IPS-18c (cell line): ENCODE data around the gene IL36A.

Experiments used
- H3K4me3 ChIP-seq: 2 replicates; pipeline ENCODE4 v1.7.0; 2013; ENCODE audit warnings: low read depth, mild to moderate bottlenecking, low read length, moderate library complexity; ENCODE audit not compliant: insufficient read depth
- H3K9me3 ChIP-seq: one replicate; pipeline ENCODE4 v1.6.1; 2013; ENCODE audit warnings: mild to moderate bottlenecking, low read length, moderate library complexity; ENCODE audit not compliant: control insufficient read depth, insufficient read depth

The IL36A gene

DNA sequence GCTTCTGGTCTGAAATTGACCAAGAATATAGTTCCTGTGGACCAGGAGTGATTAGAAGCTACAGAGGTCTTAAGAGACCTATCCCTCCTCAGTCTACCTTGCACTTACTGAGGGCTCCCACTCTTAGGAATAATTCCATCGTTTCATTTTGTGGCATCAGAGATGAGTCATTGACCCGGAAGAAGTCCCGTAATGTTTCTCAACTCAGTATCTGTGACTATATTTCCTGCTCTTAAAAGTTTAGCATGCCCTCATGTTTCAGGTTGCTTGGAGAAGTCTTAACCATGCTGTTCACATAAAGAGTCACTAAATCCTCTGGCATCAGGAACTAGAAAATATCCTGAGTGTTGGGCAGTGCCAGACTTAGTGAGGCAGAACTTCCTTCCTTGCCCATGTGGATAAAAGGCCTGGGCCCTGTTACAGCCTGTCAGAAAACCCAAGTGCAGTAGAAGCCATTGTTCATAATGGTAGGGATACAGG is at the start of gene IL36A:
IL36A (plus strand) TSS at position 430 of the 480 bp plus-strand sequence. CDS start 413 bp downstream, outside the sequence.
- H3K9me3 ChIP-seq: no peaks in the 10 kb centered on the region
- H3K4me3 ChIP-seq: no peak within 1 kb of the TSS

GRCh38 chr2:112957511-112957910 is 47.7 kb upstream of the IL36A start:
- Histone ChIP-seq H3K9me3 (no peaks in the 10 kb centered on the region), H3K4me3 (no peak overlapping the region)

- Histone ChIP-seq H3K4me3 (no peak overlapping the region), H3K9me3 (no peaks in the 10 kb centered on the region)
Measured at GRCh38 chr2:112958428-112959108, 46.7 kb upstream of the IL36A start.

GRCh38 chr2:112959109-112959812 is 46.0 kb upstream of the IL36A start:
- H3K9me3 ChIP-seq: no peaks in the 10 kb centered on the region
- no peak overlapping the region for H3K4me3 ChIP-seq

GRCh38 chr2:112960230-112960825 is 44.9 kb upstream of the IL36A start:
- Histone ChIP-seq H3K9me3 (no peaks in the 10 kb centered on the region), H3K4me3 (no peak overlapping the region)

- Histone ChIP-seq H3K4me3 (no peak overlapping the region), H3K9me3 (no peaks in the 10 kb centered on the region)
Measured at GRCh38 chr2:112962308-112963175, 42.7 kb upstream of the IL36A start.

- Histone ChIP-seq H3K4me3 (no peak overlapping the region), H3K9me3 (no peaks in the 10 kb centered on the region)
Measured at GRCh38 chr2:112967023-112967422, 38.2 kb upstream of the IL36A start.

DNA sequence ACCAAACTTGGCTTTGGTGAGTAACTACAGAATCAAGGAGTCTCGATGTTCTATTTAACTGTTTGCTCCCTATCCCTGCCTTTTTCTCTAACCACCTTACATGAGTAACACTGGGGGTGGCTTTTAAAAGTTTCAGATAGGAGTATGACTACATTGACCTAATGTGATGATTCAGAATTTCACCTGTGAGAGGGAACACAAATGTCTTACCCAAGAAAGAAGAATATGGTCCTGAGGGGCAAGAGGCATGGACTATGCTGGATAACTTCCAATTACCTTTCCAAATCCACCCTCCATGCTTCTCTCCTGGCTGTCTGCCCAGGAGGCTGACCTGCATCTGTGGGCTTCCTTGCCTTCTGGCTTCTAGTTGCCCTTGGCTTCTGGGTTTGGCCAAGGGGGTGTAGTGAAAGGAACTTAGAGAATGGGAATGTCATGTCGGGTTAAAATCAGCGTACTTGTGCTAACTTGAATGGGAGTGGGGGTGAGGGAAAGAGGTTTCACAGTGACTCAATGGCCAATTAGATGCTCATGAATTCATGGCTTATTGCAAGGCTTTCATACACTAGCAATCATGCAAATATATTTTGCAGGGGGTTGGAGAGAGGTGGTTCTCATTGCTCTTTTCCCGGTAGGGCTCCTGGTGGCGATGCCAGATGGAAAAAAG is 32.7 kb upstream of the IL36A start:
- no peaks in the 10 kb centered on the region for H3K9me3 ChIP-seq
- no peak overlapping the region for H3K4me3 ChIP-seq

DNA sequence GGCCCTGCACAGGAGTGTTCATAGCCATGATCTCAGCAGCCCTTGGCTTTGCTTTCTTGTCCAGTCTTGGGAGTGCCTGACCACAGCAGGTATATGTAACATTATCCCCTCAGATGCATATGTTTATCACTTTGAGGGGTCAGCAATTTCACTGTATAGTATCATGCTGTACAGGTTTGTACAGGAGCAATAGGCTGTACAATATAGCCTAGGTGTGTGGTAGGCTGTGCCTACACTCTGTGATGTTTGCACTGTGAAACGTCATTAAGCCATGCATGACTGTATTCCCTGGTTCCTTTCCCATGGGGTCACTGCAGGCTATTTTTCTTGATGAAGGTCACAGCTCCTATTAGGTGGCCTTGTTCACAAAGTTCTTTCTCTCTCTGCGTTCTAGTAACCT is 32.1 kb upstream of the IL36A start:
- no peak overlapping the region for H3K4me3 ChIP-seq
- no peaks in the 10 kb centered on the region for H3K9me3 ChIP-seq

DNA sequence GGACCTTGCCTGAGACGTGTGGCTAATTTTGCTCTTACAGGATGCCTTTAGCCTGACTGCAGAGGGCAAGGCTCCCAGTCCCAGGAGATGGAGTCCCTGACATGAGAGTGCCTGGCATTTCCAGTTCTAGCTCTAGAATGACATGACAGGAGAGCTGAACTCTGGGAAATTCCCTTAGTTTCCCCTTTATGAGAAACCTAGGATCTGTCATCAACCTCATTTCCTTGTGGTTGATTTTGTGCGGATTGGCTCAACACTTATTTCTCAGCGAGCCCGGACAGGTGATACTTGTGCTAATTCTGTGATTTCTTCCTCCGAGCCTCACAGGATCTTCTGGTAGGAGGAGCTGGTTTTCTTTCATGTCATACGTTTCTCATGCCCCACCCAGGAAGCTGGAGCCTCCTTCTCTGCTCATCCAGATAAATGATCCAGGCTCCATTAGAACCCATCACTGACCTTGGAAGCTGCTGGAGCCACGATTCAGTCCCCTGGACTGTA is 27.7 kb upstream of the IL36A start, which contains the start of gene IL36G:
IL36G (plus strand) TSS at position 448 of the 498 bp plus-strand sequence. CDS start 633 bp downstream, outside the sequence.
- Histone ChIP-seq H3K9me3 (no peaks in the 10 kb centered on the region), H3K4me3 (no peak within 1 kb of the TSS; the same call in 1 of the 2 replicates)

- Histone ChIP-seq H3K9me3 (no peaks in the 10 kb centered on the region), H3K4me3 (no peak overlapping the region)
Measured at GRCh38 chr2:112979731-112980130, 25.5 kb upstream of the IL36A start.

GRCh38 chr2:112980537-112980936 is 24.7 kb upstream of the IL36A start:
- Histone ChIP-seq H3K9me3 (no peaks in the 10 kb centered on the region), H3K4me3 (no peak overlapping the region)

- no peaks in the 10 kb centered on the region for H3K9me3 ChIP-seq
- no peak overlapping the region for H3K4me3 ChIP-seq
Measured at GRCh38 chr2:112985090-112985489, 20.2 kb upstream of the IL36A start.

GRCh38 chr2:112989611-112990010 is 15.6 kb upstream of the IL36A start:
- no peaks in the 10 kb centered on the region for H3K9me3 ChIP-seq
- H3K4me3 ChIP-seq: no peak overlapping the region

DNA sequence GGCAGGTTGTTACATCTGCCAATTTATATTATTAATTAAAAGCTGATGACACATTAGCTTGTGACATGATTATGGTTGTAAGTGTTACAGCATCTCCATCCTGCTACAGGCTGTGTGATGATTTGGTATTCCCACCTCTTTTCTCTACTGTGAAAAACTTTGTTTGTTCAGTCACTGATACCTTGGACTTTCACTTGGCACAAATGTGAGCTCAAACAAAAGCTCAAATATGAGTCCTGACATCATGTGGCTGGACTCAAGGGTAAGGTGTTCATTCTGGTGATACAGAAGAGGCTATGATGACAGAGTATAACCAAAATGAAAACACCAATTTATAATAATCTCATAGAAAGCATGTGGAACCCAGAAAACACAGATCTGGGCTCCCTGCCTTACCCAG is 11.4 kb upstream of the IL36A start:
- Histone ChIP-seq H3K9me3 (no peaks in the 10 kb centered on the region), H3K4me3 (no peak overlapping the region)

DNA sequence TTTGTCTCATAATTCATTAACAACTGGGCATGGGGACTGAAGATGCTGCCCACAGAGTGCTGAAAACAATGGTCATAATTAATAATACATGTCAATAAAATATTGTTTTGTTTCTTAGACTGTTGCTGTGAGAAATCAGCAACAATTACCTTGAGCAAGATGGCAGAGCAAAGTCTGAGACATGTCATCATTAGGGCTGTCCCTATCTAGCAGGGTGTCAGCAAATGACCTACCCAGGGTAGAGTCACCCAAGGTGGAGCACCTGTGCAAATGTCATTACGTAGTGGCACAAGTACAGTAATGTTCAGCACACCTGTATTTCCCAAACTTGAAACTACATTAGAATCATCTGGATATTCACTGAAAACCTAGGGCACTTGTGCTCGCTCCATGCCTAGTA is 10.6 kb upstream of the IL36A start:
- no peak overlapping the region for H3K4me3 ChIP-seq

More for the DNA sequence above, 10.6 kb upstream of the IL36A start:
- H3K9me3 ChIP-seq: no peaks in the 10 kb centered on the region
